Karpas-422 (cell line): ENCODE results near the gene TRABD2A. TPM values are rescaled to one million over a fixed set of nuclear protein-coding genes. Genes with fewer than 3 reads are reported as not detected.

ENCODE experiments used
- DNase-seq: peaks from one replicate; pipeline ENCODE4 v3.0.0-alpha.2; 2015
- H2AFZ ChIP-seq: fragments of 200-600 bp; sonication (generic); 2 replicates; pipeline ENCODE4 v1.6.1; 2014; ENCODE audit warnings: antibody characterized with exemption, low read length, mixed read lengths
- H3K27ac ChIP-seq: fragments of 200-600 bp; sonication (generic); 2 replicates; pipeline ENCODE4 v1.5.1; 2014; ENCODE audit warnings: mild to moderate bottlenecking, low read length, moderate library complexity
- H3K27me3 ChIP-seq: fragments of 200-600 bp; sonication (generic); 2 replicates; pipeline ENCODE4 v1.6.1; 2014; ENCODE audit warnings: low read length, mixed read lengths
- H3K36me3 ChIP-seq: fragments of 200-600 bp; sonication (generic); 2 replicates; pipeline ENCODE4 v1.6.1; 2014; ENCODE audit warnings: low read length, mixed read lengths; ENCODE audit not compliant: insufficient read depth
- H3K4me1 ChIP-seq: fragments of 200-600 bp; sonication (generic); 2 replicates; pipeline ENCODE4 v1.6.1; 2014; ENCODE audit warnings: mild to moderate bottlenecking, low read length, mixed read lengths
- H3K4me2 ChIP-seq: fragments of 200-600 bp; sonication (generic); 2 replicates; pipeline ENCODE4 v1.6.1; 2014; ENCODE audit warnings: low read length, low read depth, mild to moderate bottlenecking; ENCODE audit not compliant: poor library complexity, severe bottlenecking
- H3K4me3 ChIP-seq: fragments of 200-600 bp; sonication (generic); 2 replicates; pipeline ENCODE4 v1.5.1; 2014; ENCODE audit warnings: mild to moderate bottlenecking, antibody characterized with exemption, low read length, mixed read lengths
- H3K79me2 ChIP-seq: fragments of 200-600 bp; sonication (generic); 2 replicates; pipeline ENCODE4 v1.6.1; 2014; ENCODE audit warnings: mild to moderate bottlenecking, low read length, mixed read lengths
- H3K9ac ChIP-seq: fragments of 200-600 bp; sonication (generic); 2 replicates; pipeline ENCODE4 v1.6.0; 2014; ENCODE audit warnings: low read length
- H3K9me2 ChIP-seq: fragments of 200-600 bp; sonication (generic), shearing (Covaris generic); replicated peaks from 2 replicates; pipeline ENCODE4 v1.6.0; 2014; ENCODE audit warnings: mild to moderate bottlenecking, low read length, moderate library complexity; ENCODE audit not compliant: insufficient read depth
- H3K9me3 ChIP-seq: fragments of 300-700, 200-600 bp; sonication (generic); 2 replicates; pipeline ENCODE4 v1.6.1; 2014; ENCODE audit warnings: low read length, mixed read lengths
- H4K20me1 ChIP-seq: fragments of 200-600 bp; sonication (generic); 2 replicates; pipeline ENCODE4 v1.6.1; 2014; ENCODE audit warnings: mild to moderate bottlenecking, antibody characterized with exemption, low read length, low read depth; ENCODE audit not compliant: insufficient read depth
- total RNA-seq: library from RNA; depleted of rRNA; stranded (reverse); fragments of >200 nt; shearing (Covaris generic); gene quantifications from 2 replicates; pipeline ENCODE4 v1.2.3, GENCODE V29; 2014; ENCODE audit warnings: low replicate concordance

TRABD2A gene
- total RNA-seq, 1 experiment from 2014 or later, result 0.04 TPM

DNA sequence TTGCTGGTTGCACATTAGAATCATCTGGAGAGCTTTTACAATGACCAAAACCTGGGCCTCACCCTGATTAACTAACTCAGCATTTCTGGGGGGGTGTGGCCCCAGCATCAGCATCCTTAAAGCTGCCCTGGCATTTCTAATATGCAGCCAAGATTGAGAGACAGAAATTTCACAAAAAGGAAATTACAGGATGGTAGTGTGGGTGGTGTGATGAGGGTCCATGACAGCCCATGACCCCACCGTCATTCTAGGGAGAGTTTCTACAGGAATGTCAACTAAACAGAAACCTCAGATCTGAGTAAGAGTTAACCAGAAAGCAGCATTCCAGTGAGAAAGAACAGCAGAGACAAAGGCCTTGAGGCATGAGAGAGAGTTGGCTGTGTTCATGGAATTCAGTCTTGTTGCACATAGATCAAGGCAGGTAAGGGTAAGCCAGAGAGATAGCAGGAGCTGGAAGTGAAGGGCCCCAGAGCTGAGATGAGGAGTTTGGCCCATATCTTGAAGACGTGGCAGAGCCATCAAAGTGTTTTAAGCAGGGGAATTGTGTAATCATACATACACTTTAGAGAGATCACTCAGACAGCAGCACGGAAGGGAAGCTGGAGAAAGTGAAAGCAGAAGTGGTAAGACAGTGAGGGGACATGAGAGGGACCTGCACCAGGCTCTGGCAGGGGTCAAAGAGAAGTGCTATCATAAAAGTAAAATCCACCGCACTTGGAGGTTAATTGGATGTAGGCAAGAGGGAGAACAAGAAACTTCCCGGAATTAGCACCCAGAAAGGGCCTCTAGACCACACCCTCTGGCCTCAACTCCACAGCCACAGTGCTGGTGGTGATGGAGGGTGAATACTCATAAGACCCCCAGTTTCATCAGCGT is 7.8 kb upstream of the TRABD2A start:
- peak; percentile 87 for DNase-seq
- peaks cover 14% of the 10 kb centered on the region for H3K4me1 ChIP-seq
- peak overlapping the region; percentile 47 for H3K9ac ChIP-seq
- H3K27ac ChIP-seq, result peak overlapping the region; percentile 36
- H3K79me2 ChIP-seq, result no peaks in the 10 kb centered on the region
- peak overlapping the region; percentile 30; the same call in 1 of the 2 replicates for H3K4me3 ChIP-seq
- H2AFZ ChIP-seq, result peak overlapping the region; percentile 91
- H3K36me3 ChIP-seq, result no peaks in the 10 kb centered on the region
- no peaks in the 10 kb centered on the region for H4K20me1 ChIP-seq
- no peaks in the 10 kb centered on the region for H3K9me3 ChIP-seq
- no peaks in the 10 kb centered on the region for H3K9me2 ChIP-seq
- H3K4me2 ChIP-seq, result peak overlapping the region; percentile 52
- H3K27me3 ChIP-seq, result no peaks in the 10 kb centered on the region

DNA sequence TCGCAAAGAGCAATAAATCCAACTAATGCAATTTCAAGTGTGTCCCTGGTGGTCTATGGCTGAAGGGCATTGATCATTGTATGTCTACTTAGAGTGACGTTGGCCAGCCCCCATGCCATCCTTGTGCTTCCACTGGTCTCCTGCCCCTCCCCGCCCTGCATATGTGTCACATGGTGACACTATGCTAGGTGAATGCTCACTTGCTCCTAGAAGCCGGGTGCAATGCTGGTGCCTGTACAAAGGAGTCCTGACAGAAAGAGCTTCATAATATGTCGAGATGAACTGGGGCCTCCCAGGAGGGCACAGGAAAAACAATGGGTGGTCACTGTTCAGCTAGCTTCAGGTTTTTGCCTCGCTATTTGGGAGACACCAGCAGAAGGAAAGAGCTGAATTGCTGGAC is 5.9 kb upstream of the TRABD2A start:
- Histone ChIP-seq H4K20me1 (no peaks in the 10 kb centered on the region), H3K4me1 (peaks cover 21% of the 10 kb centered on the region), H2AFZ (no peak overlapping the region), H3K9ac (no peak overlapping the region), H3K79me2 (no peaks in the 10 kb centered on the region), H3K9me2 (no peaks in the 10 kb centered on the region), H3K36me3 (no peaks in the 10 kb centered on the region), H3K4me2 (no peak overlapping the region), H3K27ac (no peak overlapping the region), H3K4me3 (no peak overlapping the region), H3K9me3 (no peaks in the 10 kb centered on the region), H3K27me3 (no peaks in the 10 kb centered on the region)
- no peak for DNase-seq

- no peak overlapping the region for H3K27ac ChIP-seq
- no peak overlapping the region for H3K4me3 ChIP-seq
- H3K27me3 ChIP-seq, result no peaks in the 10 kb centered on the region
- H3K4me2 ChIP-seq, result no peak overlapping the region
- H3K36me3 ChIP-seq, result no peaks in the 10 kb centered on the region
- no peak for DNase-seq
- H2AFZ ChIP-seq, result no peak overlapping the region
- no peaks in the 10 kb centered on the region for H3K79me2 ChIP-seq
- no peaks in the 10 kb centered on the region for H3K9me2 ChIP-seq
- no peak overlapping the region for H3K9ac ChIP-seq
- peaks cover 36% of the 10 kb centered on the region for H3K4me1 ChIP-seq
- no peaks in the 10 kb centered on the region for H4K20me1 ChIP-seq
- H3K9me3 ChIP-seq, result no peaks in the 10 kb centered on the region
Measured at GRCh38 chr2:84885111-84885510, 4.2 kb upstream of the TRABD2A start.

DNA sequence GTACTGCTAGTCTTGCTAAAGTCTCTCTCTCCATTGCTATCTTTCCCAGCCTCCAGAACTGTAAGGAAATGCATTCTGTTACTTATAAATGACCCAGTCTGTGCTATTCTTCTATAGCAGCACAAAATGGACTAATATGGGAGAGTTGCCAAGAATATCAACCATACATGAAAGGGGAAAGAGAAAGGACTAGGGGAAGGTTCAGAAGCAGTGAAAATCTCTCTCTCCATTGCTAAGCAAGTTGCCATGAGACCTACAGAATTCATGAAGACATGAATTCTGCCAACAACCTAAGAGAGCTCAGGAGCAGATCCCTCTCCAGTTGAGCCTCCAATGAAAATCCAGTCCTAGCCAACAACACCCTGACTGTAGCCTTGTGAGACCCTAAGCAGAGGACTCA is 3.6 kb upstream of the TRABD2A start:
- Histone ChIP-seq H2AFZ (no peak overlapping the region), H3K36me3 (no peaks in the 10 kb centered on the region), H3K9me3 (no peaks in the 10 kb centered on the region), H3K4me2 (no peak overlapping the region), H3K4me3 (no peak overlapping the region), H3K27me3 (no peaks in the 10 kb centered on the region), H3K9ac (no peak overlapping the region), H3K4me1 (peaks cover 33% of the 10 kb centered on the region), H3K79me2 (no peaks in the 10 kb centered on the region), H3K27ac (no peak overlapping the region), H4K20me1 (no peaks in the 10 kb centered on the region), H3K9me2 (no peaks in the 10 kb centered on the region)
- no peak for DNase-seq

DNA sequence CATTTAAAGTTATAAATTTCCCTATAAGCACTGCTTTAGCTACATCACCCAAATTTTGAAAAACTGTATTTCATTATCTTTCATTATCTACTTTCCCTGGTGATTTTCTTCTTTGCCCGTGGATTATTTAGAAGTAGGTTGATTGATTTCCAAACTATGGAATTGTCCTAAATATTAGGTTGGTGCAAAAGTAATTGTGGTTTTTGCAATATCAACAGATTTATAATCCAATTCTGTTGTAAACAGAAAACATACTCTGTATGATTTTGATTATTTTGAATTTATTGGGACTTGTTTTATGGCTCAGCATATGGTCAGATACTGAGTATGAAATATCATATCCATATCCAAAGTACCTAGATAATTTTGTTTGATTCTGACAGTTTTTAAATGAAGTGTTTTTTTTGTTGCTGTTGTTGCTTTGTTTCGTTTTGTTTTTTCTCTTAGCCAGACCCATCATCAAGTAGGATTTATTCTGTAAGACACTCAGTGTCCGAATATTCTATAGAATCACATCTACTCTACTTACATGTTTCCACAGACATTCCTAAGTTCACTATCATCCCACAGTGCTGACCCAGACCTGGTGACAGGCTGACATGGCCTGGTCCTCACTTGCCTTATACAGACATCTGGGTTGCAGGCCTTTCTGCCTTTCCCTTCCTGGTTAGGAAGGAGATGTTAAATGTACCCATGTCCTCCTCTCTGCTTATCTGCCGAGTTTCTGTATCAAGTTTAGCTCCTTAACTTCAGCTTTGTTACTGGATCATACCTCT is 2.1 kb upstream of the TRABD2A start:
- DNase-seq, result no peak
- no peak overlapping the region for H3K27ac ChIP-seq
- H4K20me1 ChIP-seq, result no peaks in the 10 kb centered on the region
- no peaks in the 10 kb centered on the region for H3K9me2 ChIP-seq
- peak overlapping the region; percentile 80 for H3K4me2 ChIP-seq
- no peak overlapping the region for H2AFZ ChIP-seq
- H3K4me3 ChIP-seq, result no peak overlapping the region
- H3K79me2 ChIP-seq, result no peaks in the 10 kb centered on the region
- peaks cover 22% of the 10 kb centered on the region for H3K4me1 ChIP-seq
- H3K36me3 ChIP-seq, result no peaks in the 10 kb centered on the region
- no peaks in the 10 kb centered on the region for H3K27me3 ChIP-seq
- H3K9me3 ChIP-seq, result no peaks in the 10 kb centered on the region
- no peak overlapping the region for H3K9ac ChIP-seq

- DNase-seq, result no peak
- H3K27me3 ChIP-seq, result no peaks in the 10 kb centered on the region
- peaks cover 22% of the 10 kb centered on the region for H3K4me1 ChIP-seq
- no peak overlapping the region for H2AFZ ChIP-seq
- H3K27ac ChIP-seq, result no peak overlapping the region
- H3K79me2 ChIP-seq, result no peaks in the 10 kb centered on the region
- no peak overlapping the region for H3K9ac ChIP-seq
- H3K9me2 ChIP-seq, result no peaks in the 10 kb centered on the region
- H4K20me1 ChIP-seq, result no peaks in the 10 kb centered on the region
- H3K4me3 ChIP-seq, result peak overlapping the region; percentile 58; the same call in 1 of the 2 replicates
- H3K4me2 ChIP-seq, result peak overlapping the region; percentile 80
- H3K36me3 ChIP-seq, result no peaks in the 10 kb centered on the region
- H3K9me3 ChIP-seq, result no peaks in the 10 kb centered on the region
Measured at GRCh38 chr2:84882414-84882738, 1.5 kb upstream of the TRABD2A start.

- Histone ChIP-seq H3K4me3 (peak overlapping the region; percentile 58), H4K20me1 (no peaks in the 10 kb centered on the region), H3K9me2 (no peaks in the 10 kb centered on the region), H3K4me1 (peaks cover 22% of the 10 kb centered on the region), H3K9me3 (no peaks in the 10 kb centered on the region), H3K79me2 (no peaks in the 10 kb centered on the region), H3K9ac (peak overlapping the region; percentile 50), H3K36me3 (no peaks in the 10 kb centered on the region), H2AFZ (peak overlapping the region; percentile 82), H3K27ac (no peak overlapping the region), H3K27me3 (no peaks in the 10 kb centered on the region), H3K4me2 (peak overlapping the region; percentile 80)
- DNase-seq, result peak; percentile 96
Measured at GRCh38 chr2:84881581-84882413, 913 bp upstream of the TRABD2A start.

DNA sequence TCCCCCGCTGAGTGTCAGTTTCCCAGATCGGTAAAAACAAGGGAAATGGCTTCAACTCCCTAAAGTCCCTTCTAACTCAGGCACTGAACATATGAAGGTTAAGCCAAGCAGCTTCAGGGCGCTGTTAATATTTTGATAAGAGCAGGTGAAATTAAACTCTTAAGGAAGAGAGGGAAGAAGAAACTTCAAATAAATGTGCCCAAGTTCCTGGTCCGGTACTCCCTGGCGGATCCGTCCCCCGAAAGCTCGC is 564 bp downstream of the TRABD2A start:
- no peaks in the 10 kb centered on the region for H3K79me2 ChIP-seq
- H3K9ac ChIP-seq, result 0 out of 2 replicates have a peak overlapping the region, but pooled peaks have one; percentile 50

More for the DNA sequence above, 564 bp downstream of the TRABD2A start:
- H2AFZ ChIP-seq, result no peak overlapping the region
- no peak overlapping the region for H3K27ac ChIP-seq
- no peaks in the 10 kb centered on the region for H4K20me1 ChIP-seq
- no peak for DNase-seq
- H3K4me1 ChIP-seq, result peaks cover 22% of the 10 kb centered on the region
- no peaks in the 10 kb centered on the region for H3K36me3 ChIP-seq
- no peaks in the 10 kb centered on the region for H3K27me3 ChIP-seq
- H3K4me3 ChIP-seq, result peak overlapping the region; percentile 58
- peak overlapping the region; percentile 80 for H3K4me2 ChIP-seq
- no peaks in the 10 kb centered on the region for H3K9me3 ChIP-seq
- H3K9me2 ChIP-seq, result no peaks in the 10 kb centered on the region
